NCI-H1694 treated with DMSO at 0.1 percent for 48 hours (cell line): ENCODE results near the gene ACVR1.

Source experiments
- DNase-seq: peaks from one replicate; lab custom pipeline; 2025; lab: John Stamatoyannopoulos, UW

The ACVR1 gene

DNA sequence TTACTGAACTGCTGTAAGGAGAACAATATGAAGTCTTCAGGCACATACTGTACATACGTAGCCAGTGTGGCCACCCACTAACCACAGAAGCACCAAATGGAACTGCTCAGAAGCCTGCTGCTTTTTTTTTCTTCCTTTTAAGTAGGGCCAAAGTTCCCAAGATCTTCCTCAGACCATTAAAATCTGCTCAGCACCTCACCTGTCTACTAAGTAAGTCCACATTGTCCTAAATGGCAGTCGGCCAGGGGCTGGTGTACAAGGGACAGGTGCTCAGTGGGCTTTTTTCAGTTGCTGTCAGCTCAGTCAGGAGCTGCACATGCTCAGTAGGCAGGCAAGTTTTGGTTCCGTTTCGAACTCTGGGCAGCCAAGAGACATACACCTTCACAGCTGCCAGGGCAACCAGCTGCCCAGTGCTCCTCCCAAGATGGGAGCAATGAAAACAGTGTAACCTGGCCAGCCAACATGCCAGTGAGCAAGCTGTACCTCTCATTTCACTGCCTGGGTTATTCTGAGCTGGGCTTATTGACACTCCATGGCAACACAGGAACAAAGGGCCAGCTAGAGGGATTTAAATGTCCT is 86.1 kb downstream of the ACVR1 start:
- DNase-seq, result no peak

DNA sequence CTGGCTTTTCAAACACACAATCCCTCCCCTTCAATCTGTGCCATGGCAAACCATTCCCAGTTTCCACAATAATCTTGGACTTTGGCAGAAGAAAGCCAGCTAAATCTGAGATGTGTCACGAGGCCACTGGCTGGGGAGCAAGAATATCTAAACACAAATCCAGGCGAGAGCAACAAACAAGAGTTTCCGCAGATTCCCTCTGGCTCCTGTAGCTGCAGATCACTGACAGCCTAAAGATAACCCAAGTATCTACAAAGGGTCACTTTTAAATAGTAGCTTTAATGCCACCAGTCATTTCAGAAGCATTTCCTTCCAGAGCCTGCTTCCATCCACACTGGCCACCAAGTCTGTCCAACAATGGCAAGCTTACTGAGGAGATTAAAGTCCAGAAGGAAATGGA is 86.9 kb downstream of the ACVR1 start:
- DNase-seq, result no peak

DNA sequence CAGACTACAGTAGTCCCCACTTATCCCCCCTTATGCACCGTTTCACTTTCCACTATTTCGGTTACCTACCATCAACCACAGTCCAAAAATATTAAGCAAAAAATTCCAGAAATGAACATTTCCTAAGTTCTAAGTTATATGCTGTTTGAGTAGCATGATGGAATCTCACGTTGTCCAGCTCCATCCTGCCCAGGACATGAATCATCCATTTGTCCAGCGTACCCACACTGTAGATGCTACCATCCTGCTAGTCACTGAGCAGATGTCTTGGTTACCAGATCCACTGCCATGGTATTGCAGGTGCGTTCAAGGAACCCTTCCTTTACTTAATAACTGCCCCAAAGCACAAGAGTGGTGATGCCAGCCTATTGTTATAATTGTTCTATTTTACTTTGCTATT is 87.9 kb downstream of the ACVR1 start:
- DNase-seq, result no peak

DNA sequence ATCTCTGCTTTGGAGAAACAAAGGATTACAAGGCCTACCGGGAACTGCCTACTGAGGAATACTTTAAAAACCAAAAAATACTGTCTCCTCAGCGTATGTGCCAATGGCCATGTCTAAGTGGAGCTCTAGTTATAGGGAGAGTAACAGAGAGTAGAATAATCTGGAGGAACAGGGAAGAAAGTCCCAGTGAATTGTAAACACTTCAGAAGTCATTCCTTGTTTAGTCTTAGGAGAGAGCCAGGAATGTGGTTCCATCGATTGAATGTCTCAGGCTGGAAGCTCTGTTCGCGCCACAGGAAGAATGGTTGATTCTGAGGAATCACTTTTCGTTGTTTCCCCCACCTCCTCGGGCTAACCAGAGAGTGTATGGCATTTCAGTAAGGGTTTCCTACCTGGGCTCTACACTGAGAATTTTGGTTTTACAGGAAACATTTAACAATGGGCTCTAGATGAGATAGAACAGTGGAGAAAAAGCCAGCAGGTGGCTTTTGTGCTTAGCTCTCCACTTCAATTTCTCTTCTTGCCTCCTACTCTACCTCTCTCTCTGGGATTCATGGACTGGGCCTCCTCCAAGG is 88.7 kb downstream of the ACVR1 start:
- DNase-seq, result no peak

DNA sequence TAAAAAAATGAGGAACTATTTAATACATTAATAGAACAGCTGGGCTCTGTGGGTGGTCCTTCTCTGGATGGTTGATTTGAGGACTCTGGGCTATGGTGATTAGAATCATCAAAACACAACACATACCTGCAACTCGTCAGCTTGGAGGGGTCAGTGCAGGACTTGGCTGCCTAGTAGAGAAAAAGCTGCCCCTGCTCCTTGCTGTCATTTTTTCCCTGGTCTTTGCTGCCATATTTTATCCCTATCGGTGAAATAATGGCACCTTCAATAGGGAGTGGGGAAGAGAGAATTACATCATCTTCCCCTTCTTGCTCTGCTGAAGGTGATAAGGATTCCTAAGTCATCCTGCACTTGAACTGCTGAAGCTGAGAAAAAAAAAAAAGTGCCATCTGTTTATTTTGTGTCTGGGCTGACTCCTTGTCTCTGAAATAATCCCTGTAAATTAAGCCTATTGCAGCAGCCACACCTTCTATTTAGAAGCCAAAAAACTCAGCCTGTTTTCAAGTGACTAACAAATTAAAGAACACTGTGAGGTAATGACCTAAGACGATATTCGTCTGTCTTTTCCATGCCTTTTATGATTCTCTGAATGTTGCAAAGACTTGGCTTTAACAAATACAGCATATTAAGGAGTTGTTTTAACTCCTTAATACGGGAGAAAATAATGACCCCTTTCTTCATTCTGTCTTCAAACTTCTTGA is 89.3 kb downstream of the ACVR1 start:
- DNase-seq, result no peak

DNA sequence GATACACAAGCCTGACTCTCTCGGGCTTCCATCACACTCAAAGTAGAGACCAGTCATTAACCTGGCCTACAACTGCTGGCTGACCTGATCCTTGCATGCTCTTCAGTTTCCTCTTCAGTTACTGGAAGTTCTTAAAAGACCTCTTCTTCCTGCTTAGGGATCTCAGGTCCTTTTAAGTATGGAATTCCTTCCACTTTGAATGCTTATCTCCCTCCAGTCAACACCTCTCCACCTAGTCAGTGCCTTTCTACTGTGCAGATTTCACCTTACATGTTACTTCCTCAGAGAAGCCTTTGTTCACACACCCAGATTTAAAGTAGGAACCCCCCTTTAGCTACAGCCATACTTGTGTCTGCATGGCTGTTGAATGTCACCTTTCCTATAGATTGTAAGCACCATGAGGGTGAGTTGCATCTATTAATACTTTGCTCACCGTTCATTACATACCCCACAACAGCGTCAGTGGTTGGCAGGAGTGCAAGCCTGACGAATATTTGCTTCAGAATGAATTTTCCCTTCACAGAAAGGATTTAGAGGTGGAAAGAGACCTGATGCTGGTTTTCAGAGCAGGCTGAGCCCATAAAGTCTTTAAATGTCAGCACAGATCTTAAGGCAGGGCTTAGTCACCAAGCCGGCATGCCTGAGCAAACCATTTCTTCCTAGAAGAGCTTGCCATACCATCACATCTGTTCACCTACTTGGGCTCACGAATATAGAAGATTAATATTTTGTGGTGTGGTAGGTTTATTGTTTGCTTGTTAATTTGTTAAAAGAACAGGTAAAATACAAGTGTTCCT is 90.1 kb downstream of the ACVR1 start:
- DNase-seq, result no peak

DNA sequence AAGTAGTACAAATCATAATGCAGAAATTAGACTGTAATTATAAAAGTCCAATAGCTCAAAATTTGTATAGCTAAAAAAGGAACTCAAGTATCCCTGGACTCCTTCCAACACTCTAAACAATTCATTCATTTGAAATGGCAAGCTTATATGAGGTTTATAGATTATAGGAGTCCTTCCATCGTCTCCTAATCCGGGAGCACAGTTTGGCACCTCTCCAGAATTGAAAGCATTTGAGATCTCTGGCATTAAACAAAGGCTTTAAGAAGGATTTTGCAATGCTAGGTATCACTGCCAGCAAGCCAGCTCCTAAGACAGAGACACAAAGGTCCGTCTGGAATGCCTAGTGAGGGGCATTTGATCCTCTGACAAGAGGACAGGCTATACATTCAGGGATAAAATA is 90.9 kb downstream of the ACVR1 start:
- DNase-seq, result no peak

DNA sequence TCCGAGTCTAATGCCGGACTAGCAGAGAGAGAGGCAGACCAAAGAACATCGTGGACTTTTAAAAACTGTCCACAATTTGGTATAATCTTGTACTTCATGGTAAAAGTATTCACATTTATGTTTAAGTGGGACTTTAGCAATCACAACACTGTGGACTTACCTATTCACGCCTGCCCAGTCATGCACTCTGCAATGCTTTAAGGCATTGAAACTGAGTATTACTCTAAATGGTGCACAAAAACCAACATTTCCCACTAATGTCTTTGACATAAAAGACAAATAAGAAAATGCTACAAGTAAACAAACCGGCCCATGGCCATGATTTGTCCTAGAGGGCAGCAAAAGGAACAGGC is 91.3 kb downstream of the ACVR1 start:
- no peak for DNase-seq

DNA sequence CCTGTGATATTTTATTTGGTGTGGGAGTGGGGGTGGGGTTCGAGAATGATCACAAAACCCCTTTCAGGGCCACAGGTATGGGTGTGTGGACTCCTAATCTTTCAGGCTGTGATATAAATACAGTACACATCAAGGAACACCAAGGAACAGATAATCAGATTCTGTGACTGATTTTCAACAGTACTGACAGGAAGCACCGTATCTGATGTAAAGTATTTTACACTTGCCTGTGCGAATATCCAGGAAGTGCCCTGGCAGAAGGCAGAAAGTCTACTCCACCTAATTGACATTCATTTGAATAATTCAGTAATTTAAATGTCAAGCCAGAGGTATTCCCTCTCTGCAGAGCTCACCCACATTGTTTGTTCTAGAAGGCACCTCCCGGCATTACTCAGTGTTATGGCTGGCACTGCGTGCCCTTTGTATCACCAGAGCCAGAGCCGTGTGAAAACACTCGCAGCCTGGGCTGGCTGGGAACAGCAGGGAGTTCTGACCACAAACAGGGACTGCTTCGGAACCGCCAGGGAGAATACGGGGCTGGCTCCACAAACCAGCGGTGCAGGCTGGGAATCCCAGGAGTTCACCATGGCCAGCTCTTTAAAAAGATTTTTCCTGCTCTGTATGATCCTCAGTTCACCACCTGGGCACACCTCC is 91.8 kb downstream of the ACVR1 start:
- DNase-seq, result no peak

DNA sequence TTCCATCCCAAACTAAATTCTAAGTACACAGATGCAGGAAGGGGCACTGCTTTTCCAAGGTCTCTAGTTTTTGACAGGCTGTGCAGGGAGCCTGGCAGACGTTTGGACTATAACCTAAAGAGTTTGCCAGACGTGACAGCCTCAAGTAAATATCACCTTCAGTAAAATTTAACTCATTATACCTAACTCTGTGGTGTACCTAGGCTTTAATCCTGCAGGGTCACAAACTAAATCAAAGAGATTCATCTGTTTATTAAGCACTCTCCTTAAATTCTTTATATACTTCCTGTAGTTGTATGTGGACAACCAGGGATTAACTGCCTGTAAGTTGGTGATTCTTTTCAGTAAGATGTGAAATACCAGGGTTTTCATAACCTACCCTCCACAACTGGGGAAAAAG is 92.9 kb downstream of the ACVR1 start:
- no peak for DNase-seq

DNA sequence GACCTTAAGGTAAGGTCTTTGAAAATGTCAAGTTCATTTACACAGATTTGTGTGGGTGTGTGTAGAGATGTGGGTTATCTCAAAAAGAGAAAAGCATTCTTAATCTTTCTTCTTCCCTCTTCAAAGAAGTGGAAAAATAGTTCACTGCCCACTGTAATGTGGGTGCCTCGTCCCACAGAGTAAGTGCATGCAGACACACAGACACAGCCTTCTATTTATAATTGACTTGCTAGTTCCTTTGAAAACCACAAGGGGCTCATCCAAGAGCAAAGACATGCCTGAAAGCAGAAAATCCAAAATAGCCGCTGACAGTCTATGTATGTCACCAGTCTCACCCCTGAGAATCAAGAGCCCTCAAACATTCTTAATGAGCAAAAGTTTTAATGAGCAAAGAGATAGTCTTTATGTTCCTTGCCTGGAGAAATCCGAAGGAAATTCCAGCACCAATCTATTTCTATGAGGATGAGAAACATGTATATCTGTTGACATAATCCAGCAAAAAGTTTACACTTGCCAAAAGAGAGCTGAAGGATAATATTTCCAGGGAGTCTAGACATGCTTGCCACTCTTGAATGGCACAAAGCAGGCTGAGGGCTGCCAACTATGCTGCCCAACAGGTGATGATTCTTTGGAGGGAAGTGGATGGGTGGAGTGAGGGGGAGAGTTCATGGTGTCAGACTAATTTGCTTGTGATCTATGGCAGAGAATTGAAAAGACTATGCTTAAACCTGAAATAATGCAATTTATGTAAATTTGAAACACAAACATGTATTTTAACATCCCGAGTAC is 93.9 kb downstream of the ACVR1 start:
- no peak for DNase-seq

DNA sequence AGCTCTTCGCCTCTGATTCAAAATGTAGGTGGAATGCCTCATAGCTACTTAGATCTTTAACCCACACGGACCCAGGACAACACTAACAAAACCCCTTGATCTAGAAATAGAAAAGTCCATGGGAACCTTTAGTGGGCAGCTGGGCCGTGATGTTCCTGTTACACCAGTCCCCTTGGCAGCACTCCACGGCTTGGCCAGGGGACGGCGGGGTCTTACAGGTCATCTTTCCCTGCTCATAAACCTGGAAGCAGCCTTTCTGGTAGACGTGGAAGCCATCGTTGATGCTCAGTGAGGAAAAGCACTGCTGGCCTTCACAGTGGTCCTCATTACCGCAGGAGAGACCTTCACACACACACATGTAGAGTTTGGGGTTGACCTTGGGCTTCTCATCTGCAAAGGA is 95.9 kb downstream of the ACVR1 start:
- DNase-seq, result no peak

DNA sequence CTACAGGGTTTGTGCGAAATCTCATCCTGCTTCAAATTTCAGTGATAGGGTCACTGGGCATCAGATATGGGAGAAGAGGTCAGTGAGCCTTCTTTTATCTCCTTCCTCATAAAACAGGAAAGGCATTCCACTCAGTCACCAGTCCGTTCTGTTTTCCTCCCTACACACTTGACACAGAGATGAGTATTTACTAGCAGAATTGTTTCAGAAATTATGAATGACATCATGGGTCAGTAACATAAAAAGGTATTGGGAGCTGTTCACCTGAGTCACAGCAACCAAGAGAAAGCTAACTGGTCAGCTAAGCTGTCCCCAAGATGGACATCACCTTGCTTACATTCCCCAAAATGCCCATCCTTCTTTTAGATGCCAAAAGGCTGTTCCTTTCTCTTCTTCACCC is 96.3 kb downstream of the ACVR1 start:
- DNase-seq, result no peak

DNA sequence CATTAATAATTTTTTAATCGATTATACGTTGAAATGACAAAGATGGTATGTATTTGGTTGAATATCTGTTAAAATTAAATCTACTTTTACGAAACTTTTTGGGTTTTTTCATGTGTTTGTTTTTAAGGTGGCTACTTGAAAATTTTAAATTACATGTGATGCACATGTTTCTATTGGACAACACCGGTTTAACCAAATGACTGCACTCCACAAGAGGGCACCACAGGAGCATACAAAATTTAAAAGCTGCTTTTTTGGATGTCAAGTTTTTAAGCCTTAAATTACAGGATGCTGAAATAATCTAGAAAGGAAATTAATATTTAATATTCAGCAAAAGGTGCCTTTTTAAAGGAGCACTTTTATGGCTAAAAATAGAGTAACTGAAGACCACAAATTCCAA is 98.7 kb downstream of the ACVR1 start:
- peak; percentile 55 for DNase-seq

DNA sequence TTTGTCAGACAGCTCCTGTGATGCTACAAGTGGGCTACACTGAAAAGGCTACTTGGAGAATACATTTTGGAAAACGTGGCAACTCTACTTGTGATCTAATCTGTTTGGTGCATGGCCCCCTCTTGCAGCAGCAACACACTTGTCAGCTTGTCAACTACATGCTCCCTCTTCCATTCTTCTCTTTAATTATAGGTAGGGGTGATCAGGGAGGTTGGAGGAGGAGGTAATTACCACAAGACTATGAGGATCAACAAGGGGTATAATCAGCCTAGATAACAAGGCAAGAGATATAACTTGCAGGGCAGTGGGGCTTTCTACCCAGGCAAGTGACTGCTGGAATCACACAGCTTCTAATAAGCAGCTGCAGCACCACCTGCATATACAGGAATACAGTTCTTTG is 104.9 kb downstream of the ACVR1 start:
- no peak for DNase-seq

DNA sequence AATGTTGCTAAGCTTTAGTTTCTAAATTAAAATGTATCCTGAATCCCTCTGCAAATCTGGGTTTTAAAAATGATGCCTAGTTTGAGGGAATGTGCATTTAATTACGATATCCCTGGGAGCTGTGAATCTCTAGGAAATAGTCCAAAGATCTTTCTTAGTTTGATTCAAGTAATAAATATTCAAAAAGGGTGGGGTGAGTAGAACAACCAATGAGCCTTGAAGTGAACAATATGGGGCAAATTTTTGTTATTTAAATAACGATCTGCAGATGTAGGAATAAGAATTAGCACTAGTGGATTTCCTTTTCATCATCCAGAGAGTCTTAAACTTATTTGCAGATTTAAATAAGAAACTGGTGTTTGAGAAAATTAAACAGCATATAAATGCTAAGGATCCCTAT is 106.3 kb downstream of the ACVR1 start:
- DNase-seq, result no peak

DNA sequence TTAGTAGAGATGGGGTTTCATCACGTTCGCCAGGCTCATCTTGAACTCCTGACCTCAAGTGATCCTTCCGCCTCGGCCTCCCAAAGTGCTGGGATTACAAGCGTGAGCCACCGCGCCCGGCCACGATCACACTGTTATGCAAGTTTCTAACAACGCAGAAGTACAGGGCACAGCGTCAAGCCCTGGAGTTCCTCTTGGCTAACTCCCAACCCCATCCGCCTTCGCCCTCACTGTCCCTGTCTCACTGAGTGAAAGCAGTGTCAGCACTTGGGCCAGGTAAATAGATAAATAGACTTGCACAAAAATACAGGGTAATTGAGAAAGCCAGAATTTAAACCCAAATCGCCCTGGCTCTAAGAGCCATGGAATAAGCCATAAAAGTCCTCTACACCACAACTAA is 111.7 kb downstream of the ACVR1 start:
- no peak for DNase-seq

DNA sequence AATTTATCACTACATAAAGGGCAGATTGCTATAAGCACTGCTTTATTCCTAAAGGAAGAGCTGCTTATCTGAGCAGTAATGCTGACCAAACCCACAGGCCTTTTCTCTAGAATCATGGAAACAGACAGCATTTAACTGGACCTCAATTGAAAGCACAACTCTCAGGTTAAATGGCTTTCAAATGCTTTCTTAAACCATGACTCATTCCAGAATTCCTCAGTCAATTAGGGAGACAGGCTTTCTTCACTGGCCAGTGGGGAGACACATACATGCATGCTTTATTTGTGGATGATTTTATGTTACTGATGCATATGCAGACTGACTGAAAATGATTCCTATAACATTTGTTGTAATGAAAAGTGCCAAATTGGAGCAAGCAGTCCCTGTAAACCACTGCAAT is 114.6 kb downstream of the ACVR1 start:
- DNase-seq, result no peak

DNA sequence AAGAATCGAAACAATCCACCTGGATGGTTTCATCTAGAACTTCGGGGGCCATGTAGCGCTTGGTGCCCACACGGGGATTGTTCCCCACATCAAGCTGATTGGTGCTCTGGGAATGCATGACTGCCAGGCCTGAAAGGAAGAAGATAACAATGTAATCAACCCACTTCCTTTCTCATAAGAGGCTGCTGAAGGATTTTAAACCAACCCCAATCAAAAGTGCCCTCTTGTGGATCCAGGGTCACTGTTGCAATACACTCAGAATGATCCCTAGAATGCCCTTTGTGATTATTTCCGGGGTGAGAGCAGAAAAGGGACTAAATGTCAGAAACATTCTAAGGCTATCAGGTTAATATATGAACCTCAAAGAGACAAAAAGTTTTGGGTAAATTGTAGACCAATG is 115.2 kb downstream of the ACVR1 start:
- no peak for DNase-seq

DNA sequence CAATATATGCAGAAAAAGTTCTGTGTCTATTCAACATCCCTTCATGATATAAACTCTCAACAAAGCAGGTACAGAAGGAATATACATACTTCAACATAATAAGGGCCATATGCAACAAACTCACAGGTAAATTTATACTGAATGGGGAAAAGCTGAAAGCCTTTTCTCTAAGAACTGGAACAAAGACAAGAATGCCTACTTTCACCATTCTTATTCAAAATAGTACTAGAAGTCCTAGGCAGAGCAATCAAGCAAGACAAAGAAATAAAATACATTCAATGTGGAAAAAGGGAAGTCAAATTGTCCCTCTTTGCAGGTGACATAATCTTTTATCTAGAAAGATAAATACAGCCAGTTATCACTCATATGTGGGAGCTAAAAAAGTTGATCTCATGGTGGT is 116.3 kb downstream of the ACVR1 start:
- DNase-seq, result no peak

DNA sequence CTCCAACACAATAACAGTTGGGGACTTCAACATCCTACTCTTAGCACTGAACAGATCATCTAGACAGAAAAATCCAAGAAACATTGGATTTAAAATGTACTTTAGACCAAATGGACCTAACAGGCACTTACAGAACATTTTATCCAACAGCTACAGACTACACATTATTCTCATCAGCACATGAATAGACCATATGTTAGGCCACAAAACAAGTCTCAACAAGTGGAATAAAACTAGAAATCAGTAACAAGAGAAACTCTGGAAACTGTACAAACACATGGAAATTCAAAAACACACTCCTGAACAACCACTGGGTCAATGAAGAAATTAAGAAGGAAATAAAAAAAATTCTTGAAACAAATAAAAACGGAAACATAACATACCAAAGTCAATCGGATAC is 117.5 kb downstream of the ACVR1 start:
- DNase-seq, result no peak

DNA sequence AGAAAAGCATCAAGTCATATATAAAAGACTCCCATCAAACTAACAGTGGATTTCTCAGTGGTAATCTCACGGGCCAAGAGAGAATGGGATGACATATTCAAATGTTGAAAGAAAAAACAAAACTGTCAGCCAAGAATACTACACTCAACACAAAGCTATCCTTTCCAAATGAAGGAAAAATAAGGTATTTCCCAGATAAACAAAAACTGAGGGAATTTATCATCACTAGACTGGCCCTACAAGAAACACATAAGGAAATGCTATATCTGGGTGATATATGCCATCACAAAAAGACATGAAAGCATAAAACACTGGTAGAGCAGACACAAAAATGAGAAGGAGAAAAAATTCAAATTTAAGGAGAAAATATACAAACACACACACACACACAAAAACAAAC is 118.6 kb downstream of the ACVR1 start:
- no peak for DNase-seq
